GM23338 (cell line): ENCODE data around the gene NXPE3.

ENCODE experiments used
- EZH2 ChIP-seq: fragments of 200-600 bp; sonication (generic); IDR thresholded peaks from one replicate; pipeline ENCODE4 v1.8.0; 2017; ENCODE audit warnings: antibody characterized with exemption, mild to moderate bottlenecking, low read depth; ENCODE audit not compliant: unreplicated experiment
- EZH2phosphoT487 ChIP-seq: fragments of 200-600 bp; sonication (generic); IDR thresholded peaks from one replicate; pipeline ENCODE4 v1.8.1; 2018; ENCODE audit warnings: antibody characterized with exemption; ENCODE audit not compliant: unreplicated experiment
- JUNB ChIP-seq: IDR thresholded peaks from one replicate; pipeline ENCODE4 v1.6.1; 2016; ENCODE audit warnings: antibody characterized with exemption; ENCODE audit not compliant: unreplicated experiment
- POLR2AphosphoS5 ChIP-seq: IDR thresholded peaks from 2 replicates; pipeline ENCODE4 v1.6.1; 2016; ENCODE audit warnings: antibody characterized with exemption, low read depth
- REST ChIP-seq: IDR thresholded peaks from one replicate; pipeline ENCODE4 v1.6.1; 2018; ENCODE audit warnings: antibody characterized with exemption; ENCODE audit not compliant: unreplicated experiment
- TF ChIP-seq, protein P1 (sequence below), 2 experiments: fragments of 200-600 bp in 1 of 2; sonication (generic) in 1 of 2; conservative IDR thresholded peaks; 2 replicates each; pipeline versions ENCODE4 v1.5.1 to v1.6.1; 2016 to 2017; ENCODE audit warnings: antibody characterized with exemption in 2 of 2, low read depth in 2 of 2, mild to moderate bottlenecking in 2 of 2, moderate library complexity in 1 of 2

DNA sequence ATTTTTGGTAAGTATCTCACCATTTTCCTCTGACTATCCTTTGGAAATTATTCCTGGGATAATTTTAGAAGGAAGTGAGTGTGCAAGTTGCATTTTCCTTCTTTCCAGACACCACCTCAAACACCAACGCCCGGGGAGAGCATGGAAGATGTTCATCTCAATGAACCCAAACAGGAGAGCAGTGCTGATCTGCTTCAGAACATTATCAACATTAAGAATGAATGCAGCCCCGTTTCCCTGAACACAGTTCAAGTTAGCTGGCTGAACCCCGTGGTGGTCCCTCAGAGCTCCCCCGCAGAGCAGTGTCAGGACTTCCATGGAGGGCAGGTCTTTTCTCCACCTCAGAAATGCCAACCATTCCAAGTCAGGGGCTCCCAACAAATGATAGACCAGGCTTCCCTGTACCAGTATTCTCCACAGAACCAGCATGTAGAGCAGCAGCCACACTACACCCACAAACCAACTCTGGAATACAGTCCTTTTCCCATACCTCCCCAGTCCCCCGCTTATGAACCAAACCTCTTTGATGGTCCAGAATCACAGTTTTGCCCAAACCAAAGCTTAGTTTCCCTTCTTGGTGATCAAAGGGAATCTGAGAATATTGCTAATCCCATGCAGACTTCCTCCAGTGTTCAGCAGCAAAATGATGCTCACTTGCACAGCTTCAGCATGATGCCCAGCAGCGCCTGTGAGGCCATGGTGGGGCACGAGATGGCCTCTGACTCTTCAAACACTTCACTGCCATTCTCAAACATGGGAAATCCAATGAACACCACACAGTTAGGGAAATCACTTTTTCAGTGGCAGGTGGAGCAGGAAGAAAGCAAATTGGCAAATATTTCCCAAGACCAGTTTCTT, 74.2 kb downstream of the NXPE3 start:
- TF ChIP-seq, protein P1, sequence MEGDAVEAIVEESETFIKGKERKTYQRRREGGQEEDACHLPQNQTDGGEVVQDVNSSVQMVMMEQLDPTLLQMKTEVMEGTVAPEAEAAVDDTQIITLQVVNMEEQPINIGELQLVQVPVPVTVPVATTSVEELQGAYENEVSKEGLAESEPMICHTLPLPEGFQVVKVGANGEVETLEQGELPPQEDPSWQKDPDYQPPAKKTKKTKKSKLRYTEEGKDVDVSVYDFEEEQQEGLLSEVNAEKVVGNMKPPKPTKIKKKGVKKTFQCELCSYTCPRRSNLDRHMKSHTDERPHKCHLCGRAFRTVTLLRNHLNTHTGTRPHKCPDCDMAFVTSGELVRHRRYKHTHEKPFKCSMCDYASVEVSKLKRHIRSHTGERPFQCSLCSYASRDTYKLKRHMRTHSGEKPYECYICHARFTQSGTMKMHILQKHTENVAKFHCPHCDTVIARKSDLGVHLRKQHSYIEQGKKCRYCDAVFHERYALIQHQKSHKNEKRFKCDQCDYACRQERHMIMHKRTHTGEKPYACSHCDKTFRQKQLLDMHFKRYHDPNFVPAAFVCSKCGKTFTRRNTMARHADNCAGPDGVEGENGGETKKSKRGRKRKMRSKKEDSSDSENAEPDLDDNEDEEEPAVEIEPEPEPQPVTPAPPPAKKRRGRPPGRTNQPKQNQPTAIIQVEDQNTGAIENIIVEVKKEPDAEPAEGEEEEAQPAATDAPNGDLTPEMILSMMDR (conservative IDR thresholded peaks at IDR 0.05; ENCODE audit: low read depth in 2 of 2) = no peak
- no peak for TF ChIP-seq EZH2phosphoT487
- TF ChIP-seq EZH2 = no peak
- no peak for TF ChIP-seq POLR2AphosphoS5
- no peak for TF ChIP-seq REST
- no peak for TF ChIP-seq JUNB
